SKM-1 treated with dmso at 0.1 percent for 144 hours (cell line): ENCODE results near the gene SLC25A53.

Source experiments
- DNase-seq: peaks from one replicate; lab custom pipeline; 2025; ENCODE audit not compliant: unreplicated experiment; lab: John Stamatoyannopoulos, UW

Gene SLC25A53

GRCh38 chrX:104156630-104157529 lies at the start of gene SLC25A53:
Gene SLC25A53, minus strand, starts transcription at chrX:104157009. Its CDS starts 51,752 bp downstream, at chrX:104105257.
- DNase-seq = peak; percentile 77

- no peak for DNase-seq
These were observed 48.7 kb upstream of the SLC25A53 start for GRCh38 chrX:104205548-104205947.

- peak; percentile 10 for DNase-seq
These were observed 38.8 kb upstream of the SLC25A53 start for GRCh38 chrX:104195489-104196084.

GRCh38 chrX:104195013-104195412 lies 38.2 kb upstream of the SLC25A53 start:
- DNase-seq = no peak

- DNase-seq = no peak
These were observed 36.7 kb upstream of the SLC25A53 start for GRCh38 chrX:104193485-104193884.

- DNase-seq = no peak
These were observed 33.0 kb upstream of the SLC25A53 start for GRCh38 chrX:104189837-104190236.

- DNase-seq = no peak
These were observed 31.1 kb upstream of the SLC25A53 start for GRCh38 chrX:104187931-104188330.

GRCh38 chrX:104183685-104184084 lies 26.9 kb upstream of the SLC25A53 start:
- no peak for DNase-seq

GRCh38 chrX:104173841-104174240 lies 17.0 kb upstream of the SLC25A53 start:
- DNase-seq = no peak

- no peak for DNase-seq
These were observed 16.0 kb upstream of the SLC25A53 start for GRCh38 chrX:104172788-104173187.

GRCh38 chrX:104172121-104172520 lies 15.3 kb upstream of the SLC25A53 start:
- no peak for DNase-seq

- no peak for DNase-seq
These were observed 11.3 kb upstream of the SLC25A53 start for GRCh38 chrX:104168127-104168526.

- DNase-seq = no peak
These were observed 10.1 kb upstream of the SLC25A53 start for GRCh38 chrX:104166735-104167436.

- DNase-seq = peak; percentile 76
These were observed 9.3 kb upstream of the SLC25A53 start, which contains the start of gene FAM199X for GRCh38 chrX:104165894-104166734. Gene FAM199X, plus strand, starts transcription at chrX:104166453. Its CDS starts 333 bp downstream, at chrX:104166786.

- no peak for DNase-seq
These were observed 5.8 kb downstream of the SLC25A53 start for GRCh38 chrX:104151037-104151436.

- no peak for DNase-seq
These were observed 15.6 kb downstream of the SLC25A53 start for GRCh38 chrX:104141087-104141760.

GRCh38 chrX:104137496-104137895 lies 19.3 kb downstream of the SLC25A53 start:
- DNase-seq = no peak

GRCh38 chrX:104136241-104137019 lies 20.4 kb downstream of the SLC25A53 start:
- DNase-seq = peak; percentile 47

- DNase-seq = no peak
These were observed 21.1 kb downstream of the SLC25A53 start for GRCh38 chrX:104135677-104136076.
